ENCODE results near the gene MALL.
A peak's percentile ranks its signal among the peaks of the same experiment; 100 is the strongest.
"Not testable (repeated sequence)": the region's sequence is repeated elsewhere in the genome, so short reads cannot be mapped to it uniquely, and the experiment has no call there.

Gene MALL

GRCh38 chr2:110120171-110121051 lies 4.8 kb upstream of the MALL start:
- DNase-seq: peak in 1 of 2 experiments; percentile 13

GRCh38 chr2:110116033-110116710 lies 550 bp upstream of the MALL start:
- DNase-seq: no peak

- no peak for DNase-seq
Observed at GRCh38 chr2:110114831-110115255, 779 bp downstream of the MALL start.

GRCh38 chr2:110113961-110114591 lies 1.5 kb downstream of the MALL start:
- DNase-seq: no peak

GRCh38 chr2:110108291-110108690 lies 7.3 kb downstream of the MALL start:
- not testable (repeated sequence) for DNase-seq

GRCh38 chr2:110107092-110108079 lies 8.2 kb downstream of the MALL start:
- DNase-seq: no peak

GRCh38 chr2:110106642-110107041 lies 9.0 kb downstream of the MALL start:
- DNase-seq: no peak

GRCh38 chr2:110105608-110106467 lies 9.8 kb downstream of the MALL start:
- DNase-seq: no peak

- no peak for DNase-seq
Observed at GRCh38 chr2:110105183-110105582, 10.4 kb downstream of the MALL start.

- DNase-seq: peak; percentile 31 to 82
Observed at GRCh38 chr2:110104025-110104771, 11.4 kb downstream of the MALL start.

GRCh38 chr2:110103061-110103961 lies 12.3 kb downstream of the MALL start:
- DNase-seq: no peak

- no peak for DNase-seq
Observed at GRCh38 chr2:110101901-110102803, 13.5 kb downstream of the MALL start.

GRCh38 chr2:110101280-110101844 lies 14.3 kb downstream of the MALL start:
- DNase-seq: peak; percentile 52 to 53

- not testable (repeated sequence) for DNase-seq
Observed at GRCh38 chr2:110100880-110101279, 14.7 kb downstream of the MALL start.

- DNase-seq: no peak
Observed at GRCh38 chr2:110100480-110100879, 15.1 kb downstream of the MALL start.

GRCh38 chr2:110099471-110100225 lies 16.0 kb downstream of the MALL start:
- DNase-seq: no peak

GRCh38 chr2:110099038-110099425 lies 16.6 kb downstream of the MALL start:
- DNase-seq: no peak

All from NCI-H187 (cell line).